Neuronal stem cell (in vitro differentiated cells): ENCODE results near the gene PIR.
A peak's percentile ranks its signal among the peaks of the same experiment; 100 is the strongest.

Experiments used
- DNase-seq: peaks from one replicate; pipeline ENCODE4 v3.0.0-alpha.2; 2013; ENCODE audit warnings: low spot score
- H2AFZ ChIP-seq: one replicate; pipeline ENCODE4 v1.6.1; 2013; ENCODE audit warnings: mild to moderate bottlenecking, low read length, inconsistent platforms
- H2AK5ac ChIP-seq: 2 replicates; pipeline ENCODE4 v1.6.1; 2013; ENCODE audit warnings: low read depth, mild to moderate bottlenecking, inconsistent platforms, low read length, moderate library complexity, mixed read lengths
- H2BK120ac ChIP-seq: 2 replicates; pipeline ENCODE4 v1.6.1; 2013; ENCODE audit warnings: low read depth, mild to moderate bottlenecking, inconsistent platforms, low read length, moderate library complexity, mixed read lengths
- H2BK12ac ChIP-seq: one replicate; pipeline ENCODE4 v1.6.1; 2013; ENCODE audit warnings: low read length, inconsistent platforms
- H2BK15ac ChIP-seq: 2 replicates; pipeline ENCODE4 v1.6.1; 2013; ENCODE audit warnings: mild to moderate bottlenecking, low read length, inconsistent platforms, mixed read lengths
- H2BK5ac ChIP-seq: one replicate; pipeline ENCODE4 v1.6.1; 2013; ENCODE audit warnings: inconsistent platforms, mild to moderate bottlenecking, low read length, moderate library complexity
- H3K14ac ChIP-seq: one replicate; pipeline ENCODE4 v1.6.1; 2013; ENCODE audit warnings: low read length, inconsistent platforms
- H3K18ac ChIP-seq: 2 replicates; pipeline ENCODE4 v1.6.1; 2013; ENCODE audit warnings: low read length, inconsistent platforms
- H3K23ac ChIP-seq: 2 replicates; pipeline ENCODE4 v1.6.1; 2013; ENCODE audit warnings: low read depth, mild to moderate bottlenecking, mixed read lengths, low read length, inconsistent platforms; ENCODE audit not compliant: poor library complexity
- H3K27ac ChIP-seq: replicated peaks from 3 replicates; pipeline ENCODE4 v1.5.1; 2013; ENCODE audit warnings: low read length, inconsistent platforms
- H3K27me3 ChIP-seq, 3 experiments: 2 replicates each; pipeline ENCODE4 v1.6.1; 2013; ENCODE audit warnings: low read length in 3 of 3, mild to moderate bottlenecking in 2 of 3, inconsistent platforms in 1 of 3, low read depth in 1 of 3, mixed read lengths in 1 of 3, moderate library complexity in 1 of 3; ENCODE audit not compliant: control insufficient read depth in 3 of 3, insufficient read depth in 3 of 3
- H3K36me3 ChIP-seq, 2 donors: replicated peaks in 1 of 2; 2 replicates each; pipeline ENCODE4 v1.6.1; 2013; ENCODE audit warnings: low read length in 2 of 2; ENCODE audit not compliant: control insufficient read depth in 2 of 2, insufficient read depth in 2 of 2
- H3K4ac ChIP-seq: 2 replicates; pipeline ENCODE4 v1.6.1; 2013; ENCODE audit warnings: inconsistent platforms, mild to moderate bottlenecking, low read length, moderate library complexity
- H3K4me1 ChIP-seq, 2 donors: 1 replicate in 1 of 2; 2 replicates in 1 of 2; pipeline ENCODE4 v1.6.1; 2013; ENCODE audit warnings: low read length in 2 of 2, low read depth in 1 of 2; ENCODE audit not compliant: control insufficient read depth in 2 of 2, insufficient read depth in 1 of 2
- H3K4me2 ChIP-seq: one replicate; pipeline ENCODE4 v1.6.1; 2013; ENCODE audit warnings: mild to moderate bottlenecking, low read length, inconsistent platforms; ENCODE audit not compliant: insufficient read depth, poor library complexity, severe bottlenecking
- H3K4me3 ChIP-seq, 2 donors: 2 replicates each; pipeline ENCODE4 v1.5.1; 2013; ENCODE audit warnings: low read length in 2 of 2, mild to moderate bottlenecking in 2 of 2, inconsistent platforms in 1 of 2, moderate library complexity in 1 of 2
- H3K79me1 ChIP-seq: one replicate; pipeline ENCODE4 v1.6.1; 2013; ENCODE audit warnings: low read depth, mild to moderate bottlenecking, inconsistent platforms, low read length, moderate library complexity
- H3K9ac ChIP-seq: one replicate; pipeline ENCODE4 v1.6.1; 2013; ENCODE audit warnings: mild to moderate bottlenecking, low read depth, low read length, inconsistent platforms; ENCODE audit not compliant: poor library complexity
- H3K9me3 ChIP-seq, 2 donors: replicated peaks in 1 of 2; 2 replicates each; pipeline versions ENCODE3 to v1.6.1; 2013; ENCODE audit warnings: low read length in 2 of 2, mild to moderate bottlenecking in 2 of 2, inconsistent platforms in 1 of 2, low read depth in 1 of 2, mixed read lengths in 1 of 2, moderate library complexity in 1 of 2; ENCODE audit not compliant: control insufficient read depth in 2 of 2, insufficient read depth in 1 of 2
- H4K8ac ChIP-seq: one replicate; pipeline ENCODE4 v1.6.1; 2013; ENCODE audit warnings: low read depth, mild to moderate bottlenecking, inconsistent platforms, low read length, moderate library complexity
- H4K91ac ChIP-seq: one replicate; pipeline ENCODE4 v1.6.1; 2013; ENCODE audit warnings: low read length, low read depth, mild to moderate bottlenecking, inconsistent platforms; ENCODE audit not compliant: poor library complexity
- WGBS, 2 donors: extraction: QIAGEN DNeasy Blood & Tissue Kit; methylation state at CpG; one replicate each; pipeline ENCODE4 v1.1.7; 2013; ENCODE audit warnings: missing lambda C conversion rate in 2 of 2, mixed read lengths in 1 of 2; ENCODE audit not compliant: insufficient read length in 2 of 2, insufficient replicate concordance in 1 of 2; ENCODE audit errors: extremely low coverage in 2 of 2; 5-methylcytosine and 5-hydroxymethylcytosine counted together

Gene PIR

GRCh38 chrX:15391850-15392249, 101.3 kb downstream of the PIR start:
- Histone ChIP-seq H3K9me3 (no peaks in the 10 kb centered on the region), H3K23ac (no peak overlapping the region), H3K36me3 (peaks cover 0 to 7% of the 10 kb centered on the region in 2 donors), H4K91ac (no peak overlapping the region), H3K14ac (no peak overlapping the region), H3K27me3 (no peaks in the 10 kb centered on the region), H3K79me1 (no peaks in the 10 kb centered on the region), H3K4me2 (no peak overlapping the region), H3K4me3 (no peak overlapping the region), H3K4me1 (no peaks in the 10 kb centered on the region), H4K8ac (no peak overlapping the region), H2AFZ (peak overlapping the region; percentile 62), H3K18ac (no peak overlapping the region), H2BK15ac (no peak overlapping the region), H2BK120ac (no peak overlapping the region), H2AK5ac (no peak overlapping the region), H2BK5ac (no peak overlapping the region), H3K9ac (no peak overlapping the region), H3K4ac (no peak overlapping the region), H2BK12ac (no peak overlapping the region), H3K27ac (no peak overlapping the region)
- no peak for DNase-seq
- no CpG with 5 or more reads among the region's 4 CpGs for WGBS, 2 donors

GRCh38 chrX:15384304-15384703, 108.8 kb downstream of the PIR start, which contains the start of gene VEGFD:
Gene VEGFD (minus strand): TSS chrX:15384413. CDS start chrX:15383946, 467 bp downstream.
- no peaks in the 10 kb centered on the region for H3K27me3 ChIP-seq
- no peak within 1 kb of the TSS for H2BK120ac ChIP-seq
- H3K23ac ChIP-seq, result no peak within 1 kb of the TSS
- no peak within 1 kb of the TSS for H3K4ac ChIP-seq
- H4K91ac ChIP-seq, result no peak within 1 kb of the TSS
- no peak within 1 kb of the TSS for H3K14ac ChIP-seq
- H3K4me2 ChIP-seq, result no peak within 1 kb of the TSS
- H3K4me1 ChIP-seq, result peaks cover 3 to 7% of the 10 kb centered on the region in 2 donors
- no peak within 1 kb of the TSS for H2BK15ac ChIP-seq
- peaks cover 0 to 7% of the 10 kb centered on the region in 2 donors for H3K36me3 ChIP-seq
- no peaks in the 10 kb centered on the region for H3K79me1 ChIP-seq
- H2BK12ac ChIP-seq, result no peak within 1 kb of the TSS
- no peak within 1 kb of the TSS for H2AK5ac ChIP-seq
- H4K8ac ChIP-seq, result no peak within 1 kb of the TSS
- H3K18ac ChIP-seq, result no peak within 1 kb of the TSS
- no CpG with 5 or more reads among the region's 2 CpGs for WGBS, 2 donors
- no peaks in the 10 kb centered on the region for H3K9me3 ChIP-seq
- no peak within 1 kb of the TSS for H3K27ac ChIP-seq
- no peak within 1 kb of the TSS for H2BK5ac ChIP-seq
- H3K4me3 ChIP-seq, result no peak within 1 kb of the TSS
- peak within 1 kb of the TSS; percentile 30 for H2AFZ ChIP-seq
- H3K9ac ChIP-seq, result no peak within 1 kb of the TSS
- no peak for DNase-seq

- no peak overlapping the region for H3K4me3 ChIP-seq
- H3K9me3 ChIP-seq, result no peaks in the 10 kb centered on the region
- no peak overlapping the region for H3K27ac ChIP-seq
- no peak for DNase-seq
- H3K14ac ChIP-seq, result no peak overlapping the region
- H3K4ac ChIP-seq, result no peak overlapping the region
- peaks cover 3 to 7% of the 10 kb centered on the region in 2 donors for H3K4me1 ChIP-seq
- H2BK15ac ChIP-seq, result no peak overlapping the region
- H2BK5ac ChIP-seq, result no peak overlapping the region
- H3K18ac ChIP-seq, result no peak overlapping the region
- no peak overlapping the region for H3K23ac ChIP-seq
- no peak overlapping the region for H3K9ac ChIP-seq
- no peak overlapping the region for H2BK120ac ChIP-seq
- no peaks in the 10 kb centered on the region for H3K27me3 ChIP-seq
- H4K91ac ChIP-seq, result no peak overlapping the region
- H2AFZ ChIP-seq, result no peak overlapping the region
- no peaks in the 10 kb centered on the region for H3K79me1 ChIP-seq
- no peak overlapping the region for H2AK5ac ChIP-seq
- H3K36me3 ChIP-seq, result no peaks in the 10 kb centered on the region
- H4K8ac ChIP-seq, result no peak overlapping the region
- WGBS, 2 donors, result no CpG with 5 or more reads among the region's 8 CpGs
- no peak overlapping the region for H2BK12ac ChIP-seq
- no peak overlapping the region for H3K4me2 ChIP-seq
Measured at GRCh38 chrX:15382813-15383212, 110.3 kb downstream of the PIR start.

- Histone ChIP-seq H3K27me3 (peaks cover 0 to 15% (median 0%) of the 10 kb centered on the region in 3 experiments), H3K4ac (no peak overlapping the region), H3K27ac (no peak overlapping the region), H3K79me1 (no peaks in the 10 kb centered on the region), H3K18ac (no peak overlapping the region), H2BK15ac (no peak overlapping the region), H3K9me3 (no peaks in the 10 kb centered on the region), H2BK5ac (no peak overlapping the region), H2AFZ (no peak overlapping the region), H3K4me2 (no peak overlapping the region), H2BK120ac (no peak overlapping the region), H2BK12ac (no peak overlapping the region), H3K23ac (no peak overlapping the region), H4K91ac (no peak overlapping the region), H3K9ac (no peak overlapping the region), H4K8ac (no peak overlapping the region), H3K4me1 (no peaks in the 10 kb centered on the region), H3K14ac (no peak overlapping the region), H2AK5ac (no peak overlapping the region), H3K4me3 (no peak overlapping the region), H3K36me3 (no peaks in the 10 kb centered on the region)
- WGBS, 2 donors, result no CpG with 5 or more reads among the region's 1 CpG
- no peak for DNase-seq
Measured at GRCh38 chrX:15376956-15377355, 116.2 kb downstream of the PIR start.
